HepG2 (cell line): ENCODE data around the gene FAM53B. TPM values are rescaled to one million over a fixed set of nuclear protein-coding genes. Genes with fewer than 3 reads are reported as not detected.

Source experiments
- CENPX ChIP-seq: sonication (generic); formaldehyde crosslinking; IDR thresholded peaks from 2 replicates; pipeline ENCODE4 v1.9.0; 2021; ENCODE audit warnings: mild to moderate bottlenecking, missing genetic modification reagents, moderate library complexity
- CHD2 ChIP-seq: IDR thresholded peaks from 2 replicates; pipeline ENCODE4 v1.6.1; 2011; ENCODE audit warnings: low read depth, low read length, improper control_type of control experiment
- ELF1 ChIP-seq: sonication (generic); formaldehyde crosslinking; IDR thresholded peaks from 2 replicates; pipeline ENCODE4 v1.4.0; 2020; ENCODE audit warnings: missing genetic modification reagents
- GABPB1 ChIP-seq: IDR thresholded peaks from 2 replicates; pipeline ENCODE4 v1.6.1; 2016; ENCODE audit warnings: mild to moderate bottlenecking, missing genetic modification reagents, moderate library complexity, missing compliant biosample characterization
- HDAC2 ChIP-seq: sonication (generic); formaldehyde crosslinking; IDR thresholded peaks from 2 replicates; pipeline ENCODE4 v1.4.0; 2020; ENCODE audit warnings: missing genetic modification reagents
- HNF4A ChIP-seq: sonication (generic); formaldehyde crosslinking; IDR thresholded peaks from 2 replicates; pipeline ENCODE4 v1.4.0; 2020; ENCODE audit warnings: missing genetic modification reagents
- KDM3A ChIP-seq: IDR thresholded peaks from 2 replicates; pipeline ENCODE4 v1.6.1; 2018; ENCODE audit warnings: low read depth, missing compliant biosample characterization
- KDM5B ChIP-seq: sonication (generic); formaldehyde crosslinking; IDR thresholded peaks from 2 replicates; pipeline ENCODE4 v1.4.0; 2020; ENCODE audit warnings: missing genetic modification reagents, mild to moderate bottlenecking, borderline replicate concordance
- MTF1 ChIP-seq: sonication (generic); formaldehyde crosslinking; IDR thresholded peaks from 2 replicates; pipeline ENCODE4 v1.5.0; 2020; ENCODE audit warnings: missing genetic modification reagents
- PITX1 ChIP-seq: sonication (generic); formaldehyde crosslinking; IDR thresholded peaks from 2 replicates; pipeline ENCODE4 v1.5.1; 2020; ENCODE audit warnings: mild to moderate bottlenecking, missing genetic modification reagents
- PTBP1 ChIP-seq: fragments of 200-400 bp; formaldehyde crosslinking; IDR thresholded peaks from 2 replicates; pipeline ENCODE4 v1.6.1; 2018; ENCODE audit warnings: low read length, low read depth; ENCODE audit not compliant: poor library complexity, severe bottlenecking
- SOX13 ChIP-seq, 3 experiments: fragments of 450-650 bp in 1 of 3; sonication (generic) in 1 of 3; formaldehyde crosslinking in 1 of 3; IDR thresholded peaks in 2 of 3; conservative IDR thresholded peaks in 1 of 3; 2 replicates each; pipeline versions ENCODE4 v1.5.0 to v1.6.1; 2016 to 2020; ENCODE audit warnings: antibody characterized with exemption in 1 of 3, mild to moderate bottlenecking in 1 of 3, missing compliant biosample characterization in 1 of 3, missing genetic modification reagents in 1 of 3, moderate library complexity in 1 of 3
- TCF12 ChIP-seq, 2 experiments: fragments of 450-650 bp in 1 of 2; sonication (generic) in 1 of 2; formaldehyde crosslinking in 1 of 2; IDR thresholded peaks; 2 replicates each; pipeline versions ENCODE4 v1.6.1 to v1.8.0; 2017 to 2022; ENCODE audit warnings: antibody characterized with exemption in 1 of 2, mild to moderate bottlenecking in 1 of 2, missing genetic modification reagents in 1 of 2, moderate library complexity in 1 of 2
- WIZ ChIP-seq: sonication (generic); formaldehyde crosslinking; IDR thresholded peaks from 2 replicates; pipeline ENCODE4 v1.5.1; 2020; ENCODE audit warnings: mild to moderate bottlenecking, missing genetic modification reagents
- YEATS2 ChIP-seq: sonication (generic); formaldehyde crosslinking; IDR thresholded peaks from 2 replicates; pipeline ENCODE4 v1.4.0; 2020; ENCODE audit warnings: missing genetic modification reagents, borderline replicate concordance
- ZNF124 ChIP-seq: sonication (generic); formaldehyde crosslinking; IDR thresholded peaks from 2 replicates; pipeline ENCODE4 v1.4.0; 2020; ENCODE audit warnings: missing genetic modification reagents
- ZNF383 ChIP-seq: sonication (generic); formaldehyde crosslinking; IDR thresholded peaks from 2 replicates; pipeline ENCODE4 v1.4.0; 2020; ENCODE audit warnings: missing genetic modification reagents, mild to moderate bottlenecking, borderline replicate concordance
- ZNF547 ChIP-seq: sonication (generic); formaldehyde crosslinking; IDR thresholded peaks from 2 replicates; pipeline ENCODE4 v1.5.1; 2020; ENCODE audit warnings: mild to moderate bottlenecking, missing genetic modification reagents
- ZNF550 ChIP-seq: sonication (generic); formaldehyde crosslinking; IDR thresholded peaks from 2 replicates; pipeline ENCODE4 v1.4.0; 2020; ENCODE audit warnings: mild to moderate bottlenecking, missing genetic modification reagents, borderline replicate concordance
- ZNF598 ChIP-seq: sonication (generic); formaldehyde crosslinking; IDR thresholded peaks from 2 replicates; pipeline ENCODE4 v1.5.1; 2020; ENCODE audit warnings: mild to moderate bottlenecking, missing genetic modification reagents, borderline replicate concordance
- ZNF615 ChIP-seq: sonication (generic); formaldehyde crosslinking; IDR thresholded peaks from 2 replicates; pipeline ENCODE4 v1.5.0; 2020; ENCODE audit warnings: mild to moderate bottlenecking, missing genetic modification reagents, borderline replicate concordance
- ZNF749 ChIP-seq: sonication (generic); formaldehyde crosslinking; IDR thresholded peaks from 2 replicates; pipeline ENCODE4 v1.8.0; 2022; ENCODE audit warnings: mild to moderate bottlenecking, missing genetic modification reagents, moderate library complexity, borderline replicate concordance
- polyA plus RNA-seq, 8 experiments: library from polyadenylated mRNA; depleted of rRNA in 3 of 8; stranded (reverse) in 7 of 8; unstranded in 1 of 8; fragments of >200 nt; fragmentation: Illumina TruSeq in 4 of 8; extraction: Trizol in 4 of 8; gene quantifications; 2 replicates each; pipeline versions ENCODE4 v1.2.1 to v1.2.3, GENCODE V29; 2011 to 2016; ENCODE audit warnings: low read depth in 4 of 8, missing spikeins in 1 of 8, mixed read lengths in 1 of 8; ENCODE audit not compliant: insufficient read depth in 1 of 8
- total RNA-seq, 5 experiments: library from RNA; depleted of rRNA; stranded (reverse); fragments of >200 nt; fragmentation: Illumina TruSeq; extraction: Trizol; gene quantifications; 2 replicates each; pipeline ENCODE4 v1.2.3, GENCODE V29; 2016; ENCODE audit warnings: low read depth in 1 of 5
- TF ChIP-seq, protein P1 (sequence below): sonication (generic); formaldehyde crosslinking; IDR thresholded peaks from 2 replicates; pipeline ENCODE4 v1.4.0; 2020; ENCODE audit warnings: missing genetic modification reagents
- TF ChIP-seq, protein P2 (sequence below): sonication (generic); formaldehyde crosslinking; IDR thresholded peaks from 2 replicates; pipeline ENCODE4 v1.5.1; 2020; ENCODE audit warnings: missing genetic modification reagents, mild to moderate bottlenecking, borderline replicate concordance

Gene FAM53B
- total and polyA plus RNA-seq, 2 of the 13 experiments (the other 11 are each of a cell fraction or from before 2014, with no cell fraction given) = 6.4 to 19.3 TPM

DNA sequence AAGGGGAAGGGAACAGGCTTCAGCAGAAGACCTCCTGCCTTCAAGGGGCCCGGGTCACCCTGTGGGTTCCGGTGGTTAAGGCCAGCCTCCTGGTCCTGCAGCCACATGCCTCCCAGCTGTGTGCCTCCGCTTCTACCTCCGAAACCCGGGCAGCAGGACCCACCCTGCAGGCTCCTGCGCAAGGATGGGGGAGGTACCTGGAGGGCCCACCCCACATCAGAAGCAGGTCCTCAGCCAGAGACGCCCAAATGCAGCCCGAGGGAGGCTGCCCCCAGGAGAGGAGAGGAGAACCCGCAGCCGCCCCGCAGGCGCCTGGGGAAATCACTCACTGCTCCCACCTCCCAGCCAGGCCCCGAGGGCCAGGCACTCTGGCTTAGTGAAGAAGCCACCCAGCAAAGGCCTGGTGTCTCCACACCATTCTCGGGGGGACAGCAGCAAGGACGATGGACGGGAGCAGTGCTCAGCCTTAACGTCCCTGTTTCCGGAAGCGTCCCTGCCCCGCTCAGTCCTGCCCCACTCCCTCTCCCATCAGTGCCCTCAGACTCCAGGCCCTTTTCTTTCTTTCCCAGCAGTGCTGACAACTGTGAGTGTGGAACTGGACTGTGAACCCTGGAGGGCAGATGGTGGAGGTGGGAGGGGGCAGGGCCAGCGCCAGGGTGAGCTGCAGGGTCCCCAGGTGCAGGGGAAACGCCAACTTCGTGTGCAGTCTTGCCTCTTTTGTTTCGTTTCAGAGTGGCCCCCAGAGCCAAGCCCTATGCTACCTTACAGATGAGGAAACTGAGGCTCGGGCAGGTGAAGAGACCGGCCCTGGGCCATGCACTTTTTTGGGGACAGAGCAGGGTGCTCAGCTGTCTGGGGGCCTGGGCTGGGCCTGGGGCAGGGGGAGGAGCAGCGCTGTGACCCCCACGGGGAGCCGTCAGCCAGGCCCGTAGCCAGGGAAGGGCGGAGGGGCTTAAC lies 138.0 kb downstream of the FAM53B start (continued):
- TF ChIP-seq GABPB1 (CRISPR knock-in tag) (peak; percentile 71), HNF4A (CRISPR knock-in tag) (peak; percentile 95), YEATS2 (CRISPR knock-in tag) (no peak; the same call in 1 of the 2 replicates), CHD2 (no peak), HDAC2 (CRISPR knock-in tag) (peak; percentile 71), PITX1 (CRISPR knock-in tag) (no peak), ZNF124 (no peak), ZNF749 (CRISPR knock-in tag) (no peak), WIZ (CRISPR knock-in tag) (no peak), ZNF615 (CRISPR knock-in tag) (no peak), MTF1 (CRISPR knock-in tag) (no peak), CENPX (CRISPR knock-in tag) (no peak), KDM5B (CRISPR knock-in tag) (peak; percentile 23; the same call in 1 of the 2 replicates), PTBP1 (no peak), SOX13 (IDR thresholded peaks at IDR 0.05) (no peak), SOX13 (CRISPR knock-in tag; conservative IDR thresholded peaks at IDR 0.05 in 1 of 2, IDR thresholded peaks at IDR 0.05 in 1 of 2) (peak in 1 of 2 experiments; percentile 37; a peak in 1 of 4 replicates), ZNF550 (0 out of 2 replicates have a peak, but pooled peaks have one; percentile 48), ZNF598 (0 out of 2 replicates have a peak, but pooled peaks have one; percentile 21), ZNF383 (CRISPR knock-in tag) (no peak), ELF1 (peak; percentile 62), ZNF547 (no peak), KDM3A (CRISPR knock-in tag) (no peak), TCF12 (IDR thresholded peaks at IDR 0.05) (no peak), TCF12 (CRISPR knock-in tag; IDR thresholded peaks at IDR 0.05) (no peak)
- TF ChIP-seq, protein P1, sequence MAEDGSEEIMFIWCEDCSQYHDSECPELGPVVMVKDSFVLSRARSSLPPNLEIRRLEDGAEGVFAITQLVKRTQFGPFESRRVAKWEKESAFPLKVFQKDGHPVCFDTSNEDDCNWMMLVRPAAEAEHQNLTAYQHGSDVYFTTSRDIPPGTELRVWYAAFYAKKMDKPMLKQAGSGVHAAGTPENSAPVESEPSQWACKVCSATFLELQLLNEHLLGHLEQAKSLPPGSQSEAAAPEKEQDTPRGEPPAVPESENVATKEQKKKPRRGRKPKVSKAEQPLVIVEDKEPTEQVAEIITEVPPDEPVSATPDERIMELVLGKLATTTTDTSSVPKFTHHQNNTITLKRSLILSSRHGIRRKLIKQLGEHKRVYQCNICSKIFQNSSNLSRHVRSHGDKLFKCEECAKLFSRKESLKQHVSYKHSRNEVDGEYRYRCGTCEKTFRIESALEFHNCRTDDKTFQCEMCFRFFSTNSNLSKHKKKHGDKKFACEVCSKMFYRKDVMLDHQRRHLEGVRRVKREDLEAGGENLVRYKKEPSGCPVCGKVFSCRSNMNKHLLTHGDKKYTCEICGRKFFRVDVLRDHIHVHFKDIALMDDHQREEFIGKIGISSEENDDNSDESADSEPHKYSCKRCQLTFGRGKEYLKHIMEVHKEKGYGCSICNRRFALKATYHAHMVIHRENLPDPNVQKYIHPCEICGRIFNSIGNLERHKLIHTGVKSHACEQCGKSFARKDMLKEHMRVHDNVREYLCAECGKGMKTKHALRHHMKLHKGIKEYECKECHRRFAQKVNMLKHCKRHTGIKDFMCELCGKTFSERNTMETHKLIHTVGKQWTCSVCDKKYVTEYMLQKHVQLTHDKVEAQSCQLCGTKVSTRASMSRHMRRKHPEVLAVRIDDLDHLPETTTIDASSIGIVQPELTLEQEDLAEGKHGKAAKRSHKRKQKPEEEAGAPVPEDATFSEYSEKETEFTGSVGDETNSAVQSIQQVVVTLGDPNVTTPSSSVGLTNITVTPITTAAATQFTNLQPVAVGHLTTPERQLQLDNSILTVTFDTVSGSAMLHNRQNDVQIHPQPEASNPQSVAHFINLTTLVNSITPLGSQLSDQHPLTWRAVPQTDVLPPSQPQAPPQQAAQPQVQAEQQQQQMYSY (CRISPR knock-in tag) = 0 out of 2 replicates have a peak, but pooled peaks have one; percentile 35
- TF ChIP-seq, protein P2, sequence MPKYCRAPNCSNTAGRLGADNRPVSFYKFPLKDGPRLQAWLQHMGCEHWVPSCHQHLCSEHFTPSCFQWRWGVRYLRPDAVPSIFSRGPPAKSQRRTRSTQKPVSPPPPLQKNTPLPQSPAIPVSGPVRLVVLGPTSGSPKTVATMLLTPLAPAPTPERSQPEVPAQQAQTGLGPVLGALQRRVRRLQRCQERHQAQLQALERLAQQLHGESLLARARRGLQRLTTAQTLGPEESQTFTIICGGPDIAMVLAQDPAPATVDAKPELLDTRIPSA (CRISPR knock-in tag) = no peak
